ENCODE results near the gene LRP5.

Gene LRP5

DNA sequence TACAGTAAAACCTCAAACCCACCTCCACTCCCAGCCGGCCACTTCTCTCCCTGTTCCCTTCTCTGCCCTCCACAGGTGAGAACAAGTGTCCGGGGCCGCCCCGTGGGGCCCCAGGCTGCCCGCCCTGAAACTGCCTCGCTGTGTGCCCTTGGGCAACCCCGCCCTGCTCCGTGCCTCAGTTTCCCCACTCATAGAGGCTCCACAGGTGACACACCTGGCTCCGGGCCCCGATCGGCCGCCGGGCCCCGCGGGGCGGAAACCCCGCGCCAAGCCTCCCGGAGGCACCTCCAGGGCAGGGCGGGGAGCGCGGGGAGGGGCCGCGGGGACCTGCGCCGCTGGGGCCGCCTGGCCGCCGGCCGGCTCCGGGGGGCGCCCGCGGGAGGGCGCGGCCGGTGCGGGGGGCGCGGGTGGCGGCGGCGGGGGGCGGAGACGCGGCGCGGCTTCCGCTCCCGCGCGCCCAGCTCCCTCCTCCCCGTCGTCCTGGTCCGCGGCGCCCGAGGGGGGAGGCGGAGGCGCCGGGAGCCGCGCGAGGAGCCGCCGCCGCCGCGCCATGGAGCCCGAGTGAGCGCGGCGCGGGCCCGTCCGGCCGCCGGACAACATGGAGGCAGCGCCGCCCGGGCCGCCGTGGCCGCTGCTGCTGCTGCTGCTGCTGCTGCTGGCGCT, at the start of gene LRP5:
LRP5 (plus strand) TSS at position 475 of the 663 bp plus-strand sequence; CDS start at position 599, 124 bp downstream.
- DNase-seq: no peak

DNA sequence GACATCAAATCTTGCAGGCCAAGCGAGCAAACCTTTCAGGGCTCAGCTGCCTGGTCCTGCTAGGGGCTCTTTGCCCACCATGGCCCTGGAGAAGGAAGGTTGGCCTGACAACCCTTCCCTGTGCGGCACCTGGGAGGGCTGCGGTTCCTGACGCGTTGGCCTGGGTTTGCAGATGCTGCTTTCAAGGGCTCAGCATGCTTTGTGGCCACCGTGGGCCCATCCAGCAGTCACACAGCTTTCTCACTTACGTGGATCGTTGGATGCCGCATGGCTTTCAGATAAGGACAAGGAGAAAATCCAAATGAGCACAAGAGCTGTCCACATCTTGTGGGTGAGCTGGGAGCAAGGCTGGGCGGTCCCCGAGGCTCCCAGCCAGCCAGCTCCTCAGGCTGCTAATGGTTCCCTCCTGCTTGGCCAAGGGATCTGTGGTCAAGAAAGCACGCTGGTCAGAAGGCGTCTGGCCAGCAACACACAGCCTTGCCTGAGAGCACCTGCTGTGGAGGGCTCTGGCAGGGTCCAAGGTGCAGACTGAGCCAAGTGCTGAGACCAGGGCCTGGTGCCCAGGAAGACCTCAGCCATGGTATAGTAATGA, 48.9 kb upstream of the LRP5 start:
- DNase-seq: no peak

DNA sequence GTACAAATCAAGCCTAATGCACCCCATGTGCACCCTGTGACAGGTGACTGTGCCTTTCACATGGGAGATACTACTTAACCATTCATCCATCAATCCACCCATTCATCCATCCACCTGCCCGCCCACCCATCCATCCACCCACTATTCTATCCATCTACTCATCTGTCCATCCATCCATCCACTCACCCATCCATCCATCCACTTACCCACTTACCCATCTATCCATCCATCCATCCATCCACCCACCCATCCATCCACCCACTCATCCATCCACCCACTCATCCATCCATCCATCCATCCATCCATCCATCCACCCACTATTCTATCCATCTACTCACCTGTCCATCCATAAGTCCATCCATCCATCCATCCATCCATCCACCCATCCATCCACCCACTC, 48.1 kb upstream of the LRP5 start:
- no peak for DNase-seq

- no peak for DNase-seq
These were observed 47.5 kb upstream of the LRP5 start for GRCh38 chr11:68264741-68265540.

DNA sequence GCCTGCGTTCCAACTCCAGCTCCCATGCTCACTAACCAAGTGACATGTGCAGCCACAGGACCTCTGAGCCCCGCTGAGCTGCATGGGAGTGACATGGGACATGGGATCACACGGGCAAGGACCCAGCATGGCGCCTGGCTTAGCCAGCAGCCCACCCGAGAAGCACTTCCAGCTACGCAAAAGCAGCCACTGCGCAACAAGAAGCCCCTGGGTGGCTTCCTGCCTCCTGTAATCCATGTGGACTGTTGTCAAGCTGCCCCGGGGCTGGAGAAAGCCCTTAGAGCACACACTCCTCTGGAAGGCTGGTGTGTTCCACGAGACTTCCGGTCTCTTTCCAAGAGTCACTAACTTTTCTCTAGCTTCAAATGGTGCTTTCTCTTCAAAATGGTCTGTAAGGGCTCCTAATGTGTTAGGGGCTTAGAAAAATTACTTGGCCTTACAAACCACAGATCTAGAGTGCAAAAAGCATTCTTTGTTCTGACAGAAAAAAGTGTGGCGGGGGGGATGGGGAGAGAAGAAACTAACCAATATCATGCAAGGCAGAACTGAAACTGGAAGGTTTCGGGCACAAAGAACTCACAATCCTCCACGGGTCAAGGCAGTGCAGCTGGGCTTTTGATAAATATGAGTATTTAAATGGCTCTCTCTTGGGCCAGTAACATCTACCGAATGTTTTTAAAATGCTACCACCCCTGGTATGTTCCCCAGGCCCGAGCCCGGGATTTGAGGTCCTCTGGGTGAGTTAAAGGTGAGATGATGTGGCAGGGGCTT, 46.1 kb upstream of the LRP5 start:
- no peak for DNase-seq

DNA sequence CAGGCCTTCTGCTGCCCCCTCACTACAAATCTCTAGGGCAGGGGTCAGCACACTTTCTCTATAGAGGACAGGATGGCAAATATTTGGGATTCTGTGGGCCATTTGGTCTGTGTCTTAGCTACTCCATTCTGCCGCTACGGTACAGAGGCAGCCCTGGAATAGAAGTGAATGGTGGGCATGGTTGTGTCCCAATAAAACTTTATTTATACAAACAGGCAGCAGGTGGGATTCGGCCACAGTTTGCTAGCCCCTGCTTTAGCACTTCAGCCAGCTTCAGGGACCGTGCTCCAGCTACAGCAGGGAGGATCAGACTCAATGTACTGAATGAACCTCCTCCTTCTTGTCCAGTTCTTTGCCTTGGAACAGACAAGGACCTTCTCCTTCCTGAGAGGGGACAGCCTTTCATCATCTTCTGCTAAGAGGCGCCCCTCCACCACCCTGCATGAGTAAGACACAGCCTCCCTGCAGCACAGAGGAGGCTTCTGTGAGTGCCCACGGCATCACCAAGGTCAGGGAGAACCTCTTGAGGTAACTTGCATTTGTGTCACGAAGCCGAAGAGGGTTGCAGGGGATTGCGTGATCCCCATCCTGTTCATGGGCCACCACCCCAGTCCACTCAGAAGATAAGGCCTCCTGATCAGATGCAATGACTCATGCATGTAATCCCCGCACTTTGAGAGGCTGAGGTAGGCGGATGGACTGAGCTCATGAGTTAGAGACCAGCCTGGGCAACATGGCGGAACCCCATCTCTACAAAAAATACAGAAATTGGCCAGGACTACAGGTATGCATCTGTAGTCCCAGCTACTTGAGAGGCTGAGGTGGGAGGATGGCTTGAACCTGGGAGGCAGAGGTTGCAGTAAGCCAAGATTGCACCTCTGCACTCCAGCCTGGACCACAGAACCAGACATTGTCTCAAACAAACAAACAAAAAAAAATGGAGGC, 45.2 kb upstream of the LRP5 start:
- DNase-seq: no peak

DNA sequence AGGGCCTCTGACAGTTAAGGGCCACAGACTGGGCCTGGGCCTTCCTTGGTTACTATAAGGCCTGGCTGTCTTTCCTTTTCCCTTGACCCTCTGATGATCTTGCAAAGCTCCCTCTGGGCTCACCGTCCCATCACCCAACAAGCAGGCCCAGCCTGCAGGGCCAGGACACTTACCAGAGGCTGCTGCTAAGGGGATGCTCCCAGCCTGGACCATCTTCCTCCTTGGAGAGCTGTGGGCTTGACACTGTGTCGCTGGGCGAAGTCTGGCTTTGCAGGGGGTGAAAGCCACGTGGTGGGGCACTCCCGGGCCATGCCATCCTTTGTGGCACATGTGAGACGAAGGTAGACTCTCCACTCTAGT, 44.5 kb upstream of the LRP5 start:
- DNase-seq: no peak

DNA sequence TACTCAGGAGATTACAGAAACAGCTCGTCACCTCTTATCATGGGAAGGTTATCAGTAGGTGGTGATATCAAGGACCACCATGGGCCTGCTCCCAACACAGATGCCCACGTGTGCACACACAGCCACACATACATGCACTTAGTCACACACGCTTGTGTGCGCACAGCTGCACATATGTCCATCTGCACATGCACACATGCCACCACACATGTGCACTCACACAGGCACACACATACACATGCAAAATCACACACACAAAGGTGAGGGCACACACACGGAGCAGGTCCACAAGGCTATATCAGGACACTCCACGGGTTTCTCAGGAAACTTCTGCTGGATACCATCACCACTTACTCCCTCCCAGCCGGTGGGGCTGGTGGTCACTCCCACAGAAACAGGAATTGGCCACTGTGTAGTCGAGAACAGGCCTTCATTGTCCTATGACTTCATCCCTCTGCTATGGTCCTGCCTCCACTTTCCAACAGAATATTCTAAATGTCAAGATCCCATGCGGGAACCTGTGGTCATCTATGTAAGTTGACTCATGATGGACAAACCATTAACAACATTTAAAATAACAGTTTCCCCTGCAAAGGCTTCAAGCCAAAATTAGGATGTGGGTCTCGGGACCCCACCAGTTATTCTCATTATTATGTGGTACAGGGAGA, 42.8 kb upstream of the LRP5 start:
- DNase-seq: no peak

GRCh38 chr11:68270196-68271022, 42.0 kb upstream of the LRP5 start:
- no peak for DNase-seq

GRCh38 chr11:68271023-68271780, 41.2 kb upstream of the LRP5 start:
- DNase-seq: peak; percentile 53 to 59

DNA sequence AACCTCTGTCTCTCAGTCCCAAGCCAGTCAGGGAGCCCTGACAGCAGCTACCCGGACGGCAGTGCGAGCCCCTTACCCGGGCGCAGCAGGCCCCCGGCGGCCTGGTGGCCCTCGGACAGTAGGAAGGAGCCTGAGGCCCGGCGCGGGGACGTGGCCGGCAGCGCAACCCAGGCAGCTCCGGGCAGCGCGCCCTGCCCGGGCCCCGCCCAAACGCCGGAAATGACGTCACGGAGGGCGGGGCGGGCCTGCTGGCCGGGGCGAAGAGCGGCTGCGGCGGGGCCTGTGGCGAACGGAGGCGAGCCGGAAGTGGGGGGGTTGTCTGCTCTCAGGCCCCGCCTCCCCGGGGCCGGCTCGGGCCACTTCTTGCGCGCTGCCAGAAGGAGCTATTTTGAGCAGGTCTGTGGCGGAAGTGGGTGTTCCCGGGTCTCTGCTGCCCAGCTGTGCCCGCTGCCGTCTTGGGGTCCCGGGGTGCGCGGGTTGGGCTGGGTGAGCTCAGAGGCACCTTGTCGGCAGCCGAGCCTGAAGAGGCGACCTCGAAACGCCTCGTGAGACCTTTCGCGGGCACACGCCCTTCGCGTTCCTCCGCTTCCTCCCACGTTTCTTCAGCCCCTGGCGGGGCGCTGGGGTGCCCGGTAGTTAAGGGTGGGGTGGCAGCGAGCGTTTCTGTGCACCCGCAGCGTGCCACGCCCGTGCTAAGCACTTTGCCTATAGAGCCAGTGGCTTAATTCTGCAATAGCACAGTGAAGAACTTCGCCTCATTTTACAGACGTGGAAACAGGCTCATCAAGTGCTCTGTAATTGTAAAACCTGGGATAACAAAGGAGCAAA, 40.4 kb upstream of the LRP5 start, which contains the start of gene C11orf24:
C11orf24 (minus strand) TSS at position 193 of the 828 bp plus-strand sequence. CDS start 8,206 bp downstream, outside the sequence.
- peak; percentile 91 to 94 for DNase-seq

- no peak for DNase-seq
These were observed 39.2 kb upstream of the LRP5 start for GRCh38 chr11:68273026-68273738.

GRCh38 chr11:68274306-68274705, 38.1 kb upstream of the LRP5 start:
- DNase-seq: no peak

GRCh38 chr11:68275721-68276507, 36.5 kb upstream of the LRP5 start:
- DNase-seq: no peak

DNA sequence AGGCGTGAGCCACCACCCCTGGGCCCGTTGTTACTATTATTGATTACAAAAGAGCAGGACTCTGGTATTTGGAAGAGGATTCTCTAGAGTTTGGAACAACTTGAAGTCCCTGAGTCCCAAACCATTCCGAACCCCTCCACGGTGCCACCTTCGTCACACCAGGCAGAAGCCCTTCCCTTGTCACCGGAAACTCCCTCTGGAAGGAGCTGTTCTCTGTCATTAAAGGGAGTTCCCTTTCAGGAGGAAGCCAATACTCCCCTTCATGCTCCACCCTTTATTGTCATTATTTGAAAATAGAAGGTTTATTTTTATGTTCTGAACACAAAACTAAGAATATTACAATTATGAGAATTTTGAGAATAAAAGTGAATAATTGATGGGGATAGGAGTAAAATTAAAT, 35.5 kb upstream of the LRP5 start:
- no peak for DNase-seq

- DNase-seq: no peak
These were observed 32.7 kb upstream of the LRP5 start for GRCh38 chr11:68279676-68280075.

All from activated CD4-positive, alpha-beta T cell treated with anti-CD3 and anti-CD28 coated beads for 4 hours (primary cell).